GM19193 (cell line): ENCODE data around the gene HOXD3.

Source experiments
- POLR2A ChIP-seq: IDR thresholded peaks from 4 replicates; pipeline ENCODE4 v1.6.1; 2011; ENCODE audit not compliant: insufficient read depth, insufficient read length; ENCODE audit errors: extremely low read depth

Gene HOXD3

GRCh38 chr2:176181551-176181950 is 24.4 kb downstream of the HOXD3 start:
- no peak for TF ChIP-seq POLR2A

DNA sequence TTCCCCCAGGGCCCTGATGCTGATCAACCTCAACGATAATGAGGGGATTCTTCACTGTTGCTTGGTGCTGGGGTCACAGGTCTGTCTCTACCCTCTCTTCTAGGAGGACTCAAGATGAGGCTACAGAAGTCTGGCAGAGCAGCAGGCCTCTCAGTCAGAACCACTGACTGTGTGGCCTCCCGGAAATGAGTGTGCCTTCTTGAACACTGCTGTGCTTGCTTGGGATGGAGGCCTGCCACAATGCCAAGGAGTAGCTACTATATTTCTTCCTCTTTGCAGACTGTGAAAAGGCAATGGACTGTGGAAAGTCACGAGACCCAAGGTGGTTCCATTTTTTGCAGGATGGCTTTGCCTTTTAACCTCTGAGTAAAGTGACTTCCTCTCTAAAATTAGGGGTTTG is 25.6 kb downstream of the HOXD3 start:
- TF ChIP-seq POLR2A = no peak

- TF ChIP-seq POLR2A = no peak
Measured at GRCh38 chr2:176184749-176185148, 27.6 kb downstream of the HOXD3 start.

- no peak for TF ChIP-seq POLR2A
Measured at GRCh38 chr2:176186024-176186423, 28.9 kb downstream of the HOXD3 start.

DNA sequence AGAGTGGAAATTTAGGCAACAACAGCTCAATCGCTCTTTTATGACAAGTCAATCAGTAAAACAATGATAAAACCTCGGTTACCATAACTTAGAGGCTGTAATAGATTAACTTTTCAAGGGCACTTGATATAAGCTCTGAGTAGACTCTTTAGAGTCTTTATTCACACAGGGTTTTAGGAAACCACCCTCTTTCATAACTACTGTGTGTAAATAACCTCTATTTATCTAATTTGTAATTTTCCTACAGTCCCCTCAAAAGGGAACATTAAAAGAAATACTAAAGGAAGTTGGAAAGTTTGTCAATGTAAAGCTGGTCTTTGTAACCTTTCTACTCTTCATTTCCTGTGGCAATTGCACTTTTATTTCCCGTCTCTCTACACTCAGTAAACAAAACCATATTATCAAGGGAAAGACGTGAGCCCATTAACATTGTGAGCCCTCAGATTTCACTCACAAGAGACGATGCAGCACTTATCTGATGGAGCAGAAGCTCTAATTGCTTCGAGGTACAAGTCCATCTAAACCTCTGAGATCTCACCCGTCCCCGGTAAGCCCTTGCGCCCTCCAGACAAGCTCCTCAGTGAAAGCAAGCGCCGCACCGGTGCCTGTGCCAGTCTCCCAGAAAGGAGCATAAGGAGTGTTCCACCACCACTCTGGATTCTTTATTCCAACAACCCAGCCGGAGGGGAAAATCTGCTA is 30.2 kb downstream of the HOXD3 start:
- no peak for TF ChIP-seq POLR2A

GRCh38 chr2:176187899-176188773 is 31.0 kb downstream of the HOXD3 start, which contains the start of gene HOXD1:
HOXD1 (plus strand) TSS chr2:176188668; CDS start chr2:176188802, 134 bp downstream.
- no peak for TF ChIP-seq POLR2A

GRCh38 chr2:176188774-176189680 is 31.9 kb downstream of the HOXD3 start:
- no peak for TF ChIP-seq POLR2A

DNA sequence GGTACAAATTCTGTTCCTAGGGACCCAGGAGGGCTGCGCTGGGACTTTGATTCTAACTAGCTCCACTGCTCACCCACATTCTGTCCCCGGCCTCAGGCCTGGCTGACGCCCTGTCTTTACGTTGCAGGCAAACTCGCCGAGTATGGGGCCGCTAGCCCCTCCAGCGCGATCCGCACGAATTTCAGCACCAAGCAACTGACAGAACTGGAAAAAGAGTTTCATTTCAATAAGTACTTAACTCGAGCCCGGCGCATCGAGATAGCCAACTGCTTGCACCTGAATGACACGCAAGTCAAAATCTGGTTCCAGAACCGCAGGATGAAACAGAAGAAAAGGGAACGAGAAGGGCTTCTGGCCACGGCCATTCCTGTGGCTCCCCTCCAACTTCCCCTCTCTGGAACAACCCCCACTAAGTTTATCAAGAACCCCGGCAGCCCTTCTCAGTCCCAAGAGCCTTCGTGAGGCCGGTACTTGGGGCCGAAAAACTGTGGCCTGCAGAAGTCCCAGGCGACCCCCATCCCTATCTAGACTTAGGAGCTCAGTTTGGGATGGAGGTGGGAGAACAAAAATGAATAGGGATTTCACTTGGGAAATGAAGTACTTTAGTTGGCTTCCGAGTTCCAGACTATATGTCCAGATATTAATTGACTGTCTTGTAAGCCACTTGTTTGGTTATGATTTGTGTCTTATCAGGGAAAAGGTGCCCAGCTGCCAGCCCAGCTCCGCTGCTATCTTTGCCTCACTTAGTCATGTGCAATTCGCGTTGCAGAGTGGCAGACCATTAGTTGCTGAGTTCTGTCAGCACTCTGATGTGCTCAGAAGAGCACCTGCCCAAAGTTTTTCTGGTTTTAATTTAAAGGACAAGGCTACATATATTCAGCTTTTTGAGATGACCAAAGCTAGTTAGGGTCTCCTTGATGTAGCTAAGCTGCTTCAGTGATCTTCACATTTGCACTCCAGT is 32.9 kb downstream of the HOXD3 start:
- no peak for TF ChIP-seq POLR2A

DNA sequence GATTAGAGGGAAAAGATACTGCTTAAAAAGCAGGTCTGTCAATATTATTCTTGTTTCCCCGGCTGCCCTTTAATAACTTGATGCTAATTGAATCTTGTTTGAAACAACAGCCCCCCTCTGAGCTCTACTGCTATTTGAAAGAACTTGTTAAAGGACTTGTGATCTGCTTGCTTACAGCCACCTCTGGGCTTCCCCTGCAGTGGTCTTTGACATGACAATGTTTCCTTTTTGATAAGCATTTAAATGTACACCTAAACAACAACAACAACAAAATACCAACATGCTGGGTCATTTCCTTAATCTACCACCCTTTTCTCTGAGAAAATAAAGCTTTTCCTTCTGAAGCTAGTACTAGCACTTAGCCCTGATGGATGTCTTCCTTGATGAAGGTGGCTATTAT is 35.2 kb downstream of the HOXD3 start:
- no peak for TF ChIP-seq POLR2A

DNA sequence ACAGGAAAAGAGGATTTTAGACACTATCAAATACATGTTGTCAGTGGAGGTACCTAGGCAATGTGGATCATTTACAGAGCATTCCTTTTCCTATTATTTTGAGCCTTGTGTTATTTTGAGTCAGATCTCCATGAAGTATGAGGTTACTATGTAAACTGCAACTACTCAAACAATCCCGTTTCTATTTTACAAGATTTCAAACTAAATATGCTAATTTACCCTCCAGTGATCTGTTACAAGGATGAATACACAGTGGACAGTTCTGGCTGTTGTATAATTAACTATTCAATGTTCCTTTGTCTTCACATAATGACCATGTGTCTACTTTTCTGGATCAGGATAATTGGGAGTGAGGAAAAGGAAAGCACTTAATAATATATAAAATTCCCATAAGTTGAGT is 35.9 kb downstream of the HOXD3 start:
- TF ChIP-seq POLR2A = no peak

DNA sequence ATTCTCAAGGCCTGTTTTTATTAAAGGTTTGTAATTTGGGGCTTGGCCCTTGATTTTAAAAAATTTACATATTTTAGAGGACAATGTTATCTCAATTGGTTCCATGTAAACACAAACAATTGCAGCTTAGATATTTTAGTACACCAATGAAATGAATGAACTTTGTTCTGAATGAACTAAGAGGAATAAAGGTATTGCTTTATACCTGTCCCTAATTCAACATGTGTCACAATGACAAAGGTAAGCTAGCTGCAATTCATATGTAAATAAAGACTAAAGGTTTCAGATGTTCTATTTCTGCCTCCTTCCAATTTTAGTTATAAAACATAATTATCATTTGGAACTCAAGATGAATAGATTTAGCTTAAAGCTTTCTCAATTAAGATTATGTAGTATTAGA is 42.8 kb downstream of the HOXD3 start:
- TF ChIP-seq POLR2A = no peak

DNA sequence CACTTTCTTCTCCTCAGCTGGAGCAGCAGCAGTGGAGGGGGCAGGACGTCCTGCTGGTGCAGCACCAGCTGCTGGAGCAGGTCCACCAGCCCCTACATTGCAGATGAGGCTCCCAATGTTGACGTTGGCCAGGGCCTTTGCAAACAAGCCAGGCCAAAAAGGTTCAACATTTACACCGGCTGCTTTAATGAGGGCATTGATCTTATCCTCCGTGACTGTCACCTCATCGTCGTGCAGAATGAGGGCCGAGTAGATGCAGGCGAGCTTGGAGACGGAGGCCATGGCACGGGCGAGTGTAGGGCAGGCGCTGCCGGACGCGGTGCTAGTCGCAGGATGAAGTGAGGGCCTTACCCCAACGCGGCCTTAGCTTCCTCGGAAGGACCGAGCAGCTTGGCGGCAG is 43.9 kb downstream of the HOXD3 start:
- no peak for TF ChIP-seq POLR2A

DNA sequence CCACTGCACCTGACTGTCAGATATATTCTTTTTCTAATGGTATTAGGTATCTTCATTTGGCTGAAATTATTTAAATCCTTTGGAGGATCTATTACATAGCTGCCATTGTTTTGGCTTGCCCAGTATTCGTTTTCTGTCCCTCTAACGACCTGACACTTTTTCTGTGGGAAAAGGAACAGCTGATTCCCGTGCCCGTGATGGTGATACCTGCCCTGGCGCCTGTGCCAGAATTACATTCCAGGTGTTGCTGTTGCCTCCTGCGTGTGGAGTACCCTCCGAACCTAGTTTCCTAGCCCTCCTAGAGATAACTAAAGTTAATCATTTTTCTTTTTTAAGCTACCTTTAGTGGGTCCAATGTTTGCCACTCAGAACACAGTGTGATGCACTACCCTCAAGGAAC is 45.4 kb downstream of the HOXD3 start:
- TF ChIP-seq POLR2A = no peak

DNA sequence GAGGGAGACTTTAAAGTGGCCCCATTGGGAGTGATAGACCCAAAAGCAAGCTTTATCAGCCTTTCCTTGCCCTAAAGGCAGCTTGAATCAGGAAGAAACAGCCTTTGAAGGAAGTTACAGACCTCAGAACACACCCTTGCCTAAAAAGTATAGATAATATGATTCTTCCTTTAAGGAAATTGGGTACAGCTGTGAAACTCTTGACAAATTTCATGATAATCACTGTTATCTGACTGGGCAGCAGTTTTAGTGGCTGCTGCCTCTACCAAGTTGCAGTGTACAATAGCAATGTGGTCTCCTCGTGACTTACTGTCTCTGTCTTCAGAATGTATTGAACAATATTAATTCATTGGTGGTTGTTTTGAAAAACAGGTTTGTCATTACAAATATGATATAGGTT is 48.0 kb downstream of the HOXD3 start:
- no peak for TF ChIP-seq POLR2A
